GM23338 (cell line): ENCODE results near the gene PIGS.

Experiments
- CREB1 ChIP-seq: fragments of 250-450 bp; sonication (Bioruptor Pico); IDR thresholded peaks from 2 replicates; pipeline ENCODE4 v1.5.0; 2020; ENCODE audit warnings: low read depth, mild to moderate bottlenecking, moderate library complexity
- EZH2 ChIP-seq: fragments of 200-600 bp; sonication (generic); IDR thresholded peaks from one replicate; pipeline ENCODE4 v1.8.0; 2017; ENCODE audit warnings: antibody characterized with exemption, mild to moderate bottlenecking, low read depth; ENCODE audit not compliant: unreplicated experiment
- EZH2phosphoT487 ChIP-seq: fragments of 200-600 bp; sonication (generic); IDR thresholded peaks from one replicate; pipeline ENCODE4 v1.8.1; 2018; ENCODE audit warnings: antibody characterized with exemption; ENCODE audit not compliant: unreplicated experiment
- JUNB ChIP-seq: IDR thresholded peaks from one replicate; pipeline ENCODE4 v1.6.1; 2016; ENCODE audit warnings: antibody characterized with exemption; ENCODE audit not compliant: unreplicated experiment
- NANOG ChIP-seq: IDR thresholded peaks from 2 replicates; pipeline ENCODE4 v1.6.1; 2016; ENCODE audit warnings: antibody characterized with exemption, borderline replicate concordance
- POLR2AphosphoS5 ChIP-seq: IDR thresholded peaks from 2 replicates; pipeline ENCODE4 v1.6.1; 2016; ENCODE audit warnings: antibody characterized with exemption, low read depth
- ZNF114 ChIP-seq: fragments of 250-450 bp; sonication (Bioruptor Pico); IDR thresholded peaks from 2 replicates; pipeline ENCODE4 v1.5.0; 2020; ENCODE audit warnings: mild to moderate bottlenecking, moderate library complexity
- ZNF331 ChIP-seq: fragments of 250-450 bp; sonication (Bioruptor Pico); IDR thresholded peaks from 2 replicates; pipeline ENCODE4 v1.5.0; 2020; ENCODE audit warnings: low read depth, mild to moderate bottlenecking, moderate library complexity
- ZNF462 ChIP-seq: fragments of 250-450 bp; sonication (Bioruptor Pico); IDR thresholded peaks from 2 replicates; pipeline ENCODE4 v1.5.0; 2020; ENCODE audit warnings: mild to moderate bottlenecking, moderate library complexity
- TF ChIP-seq, protein P1 (sequence below), 2 experiments: fragments of 200-600 bp in 1 of 2; sonication (generic) in 1 of 2; conservative IDR thresholded peaks; 2 replicates each; pipeline versions ENCODE4 v1.5.1 to v1.6.1; 2016 to 2017; ENCODE audit warnings: antibody characterized with exemption in 2 of 2, low read depth in 2 of 2, mild to moderate bottlenecking in 2 of 2, moderate library complexity in 1 of 2
- TF ChIP-seq, protein P2 (sequence below): IDR thresholded peaks from one replicate; pipeline ENCODE4 v1.6.1; 2018; ENCODE audit warnings: antibody characterized with exemption; ENCODE audit not compliant: unreplicated experiment
- TF ChIP-seq, protein P3 (sequence below): IDR thresholded peaks from 2 replicates; pipeline ENCODE4 v1.6.1; 2016; ENCODE audit warnings: antibody characterized with exemption

- TF ChIP-seq, protein P1, sequence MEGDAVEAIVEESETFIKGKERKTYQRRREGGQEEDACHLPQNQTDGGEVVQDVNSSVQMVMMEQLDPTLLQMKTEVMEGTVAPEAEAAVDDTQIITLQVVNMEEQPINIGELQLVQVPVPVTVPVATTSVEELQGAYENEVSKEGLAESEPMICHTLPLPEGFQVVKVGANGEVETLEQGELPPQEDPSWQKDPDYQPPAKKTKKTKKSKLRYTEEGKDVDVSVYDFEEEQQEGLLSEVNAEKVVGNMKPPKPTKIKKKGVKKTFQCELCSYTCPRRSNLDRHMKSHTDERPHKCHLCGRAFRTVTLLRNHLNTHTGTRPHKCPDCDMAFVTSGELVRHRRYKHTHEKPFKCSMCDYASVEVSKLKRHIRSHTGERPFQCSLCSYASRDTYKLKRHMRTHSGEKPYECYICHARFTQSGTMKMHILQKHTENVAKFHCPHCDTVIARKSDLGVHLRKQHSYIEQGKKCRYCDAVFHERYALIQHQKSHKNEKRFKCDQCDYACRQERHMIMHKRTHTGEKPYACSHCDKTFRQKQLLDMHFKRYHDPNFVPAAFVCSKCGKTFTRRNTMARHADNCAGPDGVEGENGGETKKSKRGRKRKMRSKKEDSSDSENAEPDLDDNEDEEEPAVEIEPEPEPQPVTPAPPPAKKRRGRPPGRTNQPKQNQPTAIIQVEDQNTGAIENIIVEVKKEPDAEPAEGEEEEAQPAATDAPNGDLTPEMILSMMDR (conservative IDR thresholded peaks at IDR 0.05; ENCODE audit: low read depth in 2 of 2) = no peak
- TF ChIP-seq EZH2phosphoT487 (no peak), EZH2 (no peak), ZNF114 (CRISPR knock-in tag) (no peak), POLR2AphosphoS5 (no peak), CREB1 (CRISPR knock-in tag) (no peak), JUNB (no peak), ZNF331 (no peak), NANOG (no peak), ZNF462 (no peak)
- TF ChIP-seq, protein P2, sequence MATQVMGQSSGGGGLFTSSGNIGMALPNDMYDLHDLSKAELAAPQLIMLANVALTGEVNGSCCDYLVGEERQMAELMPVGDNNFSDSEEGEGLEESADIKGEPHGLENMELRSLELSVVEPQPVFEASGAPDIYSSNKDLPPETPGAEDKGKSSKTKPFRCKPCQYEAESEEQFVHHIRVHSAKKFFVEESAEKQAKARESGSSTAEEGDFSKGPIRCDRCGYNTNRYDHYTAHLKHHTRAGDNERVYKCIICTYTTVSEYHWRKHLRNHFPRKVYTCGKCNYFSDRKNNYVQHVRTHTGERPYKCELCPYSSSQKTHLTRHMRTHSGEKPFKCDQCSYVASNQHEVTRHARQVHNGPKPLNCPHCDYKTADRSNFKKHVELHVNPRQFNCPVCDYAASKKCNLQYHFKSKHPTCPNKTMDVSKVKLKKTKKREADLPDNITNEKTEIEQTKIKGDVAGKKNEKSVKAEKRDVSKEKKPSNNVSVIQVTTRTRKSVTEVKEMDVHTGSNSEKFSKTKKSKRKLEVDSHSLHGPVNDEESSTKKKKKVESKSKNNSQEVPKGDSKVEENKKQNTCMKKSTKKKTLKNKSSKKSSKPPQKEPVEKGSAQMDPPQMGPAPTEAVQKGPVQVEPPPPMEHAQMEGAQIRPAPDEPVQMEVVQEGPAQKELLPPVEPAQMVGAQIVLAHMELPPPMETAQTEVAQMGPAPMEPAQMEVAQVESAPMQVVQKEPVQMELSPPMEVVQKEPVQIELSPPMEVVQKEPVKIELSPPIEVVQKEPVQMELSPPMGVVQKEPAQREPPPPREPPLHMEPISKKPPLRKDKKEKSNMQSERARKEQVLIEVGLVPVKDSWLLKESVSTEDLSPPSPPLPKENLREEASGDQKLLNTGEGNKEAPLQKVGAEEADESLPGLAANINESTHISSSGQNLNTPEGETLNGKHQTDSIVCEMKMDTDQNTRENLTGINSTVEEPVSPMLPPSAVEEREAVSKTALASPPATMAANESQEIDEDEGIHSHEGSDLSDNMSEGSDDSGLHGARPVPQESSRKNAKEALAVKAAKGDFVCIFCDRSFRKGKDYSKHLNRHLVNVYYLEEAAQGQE = no peak
- TF ChIP-seq, protein P3, sequence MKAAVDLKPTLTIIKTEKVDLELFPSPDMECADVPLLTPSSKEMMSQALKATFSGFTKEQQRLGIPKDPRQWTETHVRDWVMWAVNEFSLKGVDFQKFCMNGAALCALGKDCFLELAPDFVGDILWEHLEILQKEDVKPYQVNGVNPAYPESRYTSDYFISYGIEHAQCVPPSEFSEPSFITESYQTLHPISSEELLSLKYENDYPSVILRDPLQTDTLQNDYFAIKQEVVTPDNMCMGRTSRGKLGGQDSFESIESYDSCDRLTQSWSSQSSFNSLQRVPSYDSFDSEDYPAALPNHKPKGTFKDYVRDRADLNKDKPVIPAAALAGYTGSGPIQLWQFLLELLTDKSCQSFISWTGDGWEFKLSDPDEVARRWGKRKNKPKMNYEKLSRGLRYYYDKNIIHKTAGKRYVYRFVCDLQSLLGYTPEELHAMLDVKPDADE = no peak
Measured at GRCh38 chr17:28533091-28533807, 38.1 kb downstream of the PIGS start.
